ENCODE results near the gene SUSD6.
A peak's percentile ranks its signal among the peaks of the same experiment; 100 is the strongest.

The SUSD6 gene, protein sequence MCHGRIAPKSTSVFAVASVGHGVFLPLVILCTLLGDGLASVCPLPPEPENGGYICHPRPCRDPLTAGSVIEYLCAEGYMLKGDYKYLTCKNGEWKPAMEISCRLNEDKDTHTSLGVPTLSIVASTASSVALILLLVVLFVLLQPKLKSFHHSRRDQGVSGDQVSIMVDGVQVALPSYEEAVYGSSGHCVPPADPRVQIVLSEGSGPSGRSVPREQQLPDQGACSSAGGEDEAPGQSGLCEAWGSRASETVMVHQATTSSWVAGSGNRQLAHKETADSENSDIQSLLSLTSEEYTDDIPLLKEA

DNA sequence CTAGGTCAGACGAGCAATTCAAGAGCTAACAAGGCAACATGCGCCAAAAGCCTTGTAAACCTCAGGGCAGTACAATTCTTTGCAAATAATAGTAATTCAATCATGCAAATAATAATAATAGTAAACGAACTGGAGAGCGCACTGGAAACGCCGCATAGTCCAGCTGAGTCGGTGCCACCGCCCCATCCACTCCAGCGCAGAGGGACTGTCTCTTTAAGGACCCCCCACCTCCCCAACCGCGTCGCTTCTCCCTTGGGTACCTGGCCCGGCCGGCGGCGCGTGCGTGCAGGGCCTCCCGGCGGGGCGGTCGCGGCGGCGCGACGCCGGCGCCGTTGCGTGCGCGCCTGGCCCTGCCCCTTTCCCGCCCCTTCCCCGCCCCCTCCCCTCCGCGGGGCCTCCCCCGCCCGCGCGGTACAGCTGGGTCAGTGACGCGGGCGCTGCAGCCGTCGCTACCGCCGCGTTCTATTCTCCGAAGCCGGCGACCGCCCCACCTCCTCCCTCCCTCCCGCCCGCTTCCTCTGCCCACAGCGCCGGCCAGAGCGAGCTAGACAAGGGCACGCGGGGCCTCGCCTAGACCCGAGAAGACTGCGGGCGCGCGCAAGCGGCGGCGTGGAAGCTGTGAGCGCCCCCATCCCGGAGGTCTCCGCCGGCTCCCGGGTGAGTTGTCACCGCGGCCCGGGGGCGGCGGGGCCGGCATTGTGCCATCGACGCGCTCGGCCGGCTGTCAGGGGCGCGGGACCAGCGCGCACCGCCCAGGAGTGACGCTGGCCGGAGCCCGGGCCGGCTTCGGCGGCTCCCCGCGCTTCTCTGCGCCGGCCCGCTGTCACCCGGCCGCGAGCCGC lies at the start of gene SUSD6:
SUSD6 (plus strand) TSS at position 425 of the 842 bp plus-strand sequence. CDS start 46,997 bp downstream, outside the sequence.
- DNase-seq: peak; percentile 43 to 96 (median 90)

DNA sequence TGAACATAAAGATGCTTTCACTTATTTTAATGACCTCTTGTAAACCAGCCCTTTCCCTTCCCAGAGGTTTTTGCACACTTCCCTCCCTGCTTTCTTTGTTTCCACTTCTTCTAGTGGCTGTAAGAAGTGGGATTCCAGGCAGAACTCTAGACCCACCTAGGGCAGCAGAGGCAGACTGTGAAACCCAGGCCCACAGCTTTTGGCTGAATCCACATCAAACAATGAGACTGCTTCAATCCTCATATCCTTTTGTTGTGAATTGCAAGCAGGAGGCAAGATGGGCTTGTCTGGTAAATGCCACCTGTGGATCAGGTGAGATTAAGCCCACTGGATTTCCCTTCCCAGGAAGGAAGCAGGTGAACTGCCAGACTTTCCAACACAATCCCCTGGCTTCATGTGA lies 49.5 kb upstream of the SUSD6 start:
- DNase-seq: no peak

DNA sequence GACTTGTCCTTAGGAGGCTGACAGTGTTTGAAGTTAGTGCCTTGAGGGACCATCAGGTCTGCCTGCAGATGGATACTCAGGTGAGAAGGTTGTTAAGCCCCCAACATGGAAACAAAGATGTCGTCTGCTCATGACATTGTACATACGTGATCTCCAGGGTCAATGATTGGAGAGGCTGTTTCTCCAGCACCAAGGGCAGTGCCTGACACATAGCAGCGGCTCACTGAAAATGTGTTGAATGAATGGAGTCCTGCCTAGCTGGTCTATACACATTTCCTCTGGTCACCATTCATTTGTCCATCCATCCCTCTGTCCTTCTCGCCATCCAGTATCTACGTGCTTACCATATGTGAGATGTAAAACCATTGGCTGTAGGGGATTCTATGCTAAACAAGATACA lies 43.8 kb upstream of the SUSD6 start:
- DNase-seq: no peak

DNA sequence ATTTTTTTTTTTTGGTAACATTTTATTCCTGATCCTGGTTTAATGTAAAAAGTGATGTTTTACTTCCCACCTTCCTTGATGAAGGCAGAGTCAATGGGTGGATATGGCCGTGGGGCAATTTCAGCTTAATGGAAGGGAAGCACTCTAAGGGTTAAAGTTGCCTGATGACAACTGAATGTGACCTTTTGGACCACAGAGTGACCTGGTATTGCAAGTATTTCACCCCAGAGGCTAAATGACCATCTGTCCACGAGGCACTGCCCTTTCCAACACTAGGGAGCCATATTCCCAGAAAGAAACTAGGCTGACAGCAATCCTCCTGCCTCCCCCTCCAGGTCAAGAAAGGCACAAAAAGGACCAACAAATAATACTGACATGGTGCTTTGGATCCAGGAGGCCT lies 41.5 kb upstream of the SUSD6 start:
- no peak for DNase-seq

DNA sequence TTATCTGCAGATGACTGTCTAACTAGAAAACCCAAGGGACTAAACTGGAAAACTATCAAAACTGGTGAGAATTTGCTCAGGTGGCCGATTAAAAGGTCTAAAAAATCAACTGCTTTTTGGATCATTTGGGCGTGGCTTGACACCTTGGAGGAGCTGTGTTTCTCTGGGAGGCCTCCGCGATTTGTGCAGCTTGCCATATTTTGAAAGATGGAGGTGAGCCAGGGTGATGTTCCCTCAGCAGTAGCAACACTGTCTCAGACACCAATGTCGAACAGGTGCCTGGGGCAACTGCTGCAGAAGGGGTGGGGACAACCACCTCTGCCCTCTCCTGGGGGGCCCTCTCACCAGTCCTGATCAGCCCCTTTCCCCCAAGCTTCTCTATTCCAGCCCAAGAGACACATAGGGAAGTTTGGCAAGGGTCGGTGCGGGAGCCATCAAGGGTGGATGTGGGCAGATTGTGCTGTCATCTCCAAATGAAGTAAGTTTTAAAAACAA lies 40.5 kb upstream of the SUSD6 start:
- DNase-seq: no peak

DNA sequence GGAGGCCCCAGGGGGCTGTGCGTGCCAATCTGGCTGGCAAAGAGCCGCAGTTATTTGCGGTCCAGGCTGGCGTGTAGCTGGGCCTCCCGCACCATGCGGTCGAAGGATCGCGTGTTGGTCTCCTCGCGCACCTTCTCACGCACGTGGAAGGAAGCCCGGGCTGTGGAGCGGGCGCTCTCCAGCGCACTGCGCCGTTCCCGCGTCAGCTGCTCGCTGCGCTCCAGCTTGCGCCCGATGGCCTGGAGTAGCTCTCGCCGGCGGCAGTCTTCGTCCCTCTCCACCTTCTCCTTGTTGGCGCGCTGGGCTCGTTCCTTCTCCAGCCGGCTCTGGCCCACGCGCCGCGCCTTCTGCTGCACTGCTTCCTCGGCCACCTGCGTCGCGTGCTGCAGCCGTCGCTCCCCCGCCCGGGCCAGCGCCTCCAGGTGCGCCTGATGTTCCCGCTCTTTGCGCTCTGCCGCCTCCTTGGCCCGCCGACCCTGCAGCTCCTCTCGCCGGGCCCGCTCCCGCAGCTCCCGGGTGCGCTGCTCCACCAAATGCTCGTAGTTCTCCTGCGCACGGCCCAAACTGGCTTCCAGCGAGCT lies 39.9 kb upstream of the SUSD6 start:
- DNase-seq: no peak

DNA sequence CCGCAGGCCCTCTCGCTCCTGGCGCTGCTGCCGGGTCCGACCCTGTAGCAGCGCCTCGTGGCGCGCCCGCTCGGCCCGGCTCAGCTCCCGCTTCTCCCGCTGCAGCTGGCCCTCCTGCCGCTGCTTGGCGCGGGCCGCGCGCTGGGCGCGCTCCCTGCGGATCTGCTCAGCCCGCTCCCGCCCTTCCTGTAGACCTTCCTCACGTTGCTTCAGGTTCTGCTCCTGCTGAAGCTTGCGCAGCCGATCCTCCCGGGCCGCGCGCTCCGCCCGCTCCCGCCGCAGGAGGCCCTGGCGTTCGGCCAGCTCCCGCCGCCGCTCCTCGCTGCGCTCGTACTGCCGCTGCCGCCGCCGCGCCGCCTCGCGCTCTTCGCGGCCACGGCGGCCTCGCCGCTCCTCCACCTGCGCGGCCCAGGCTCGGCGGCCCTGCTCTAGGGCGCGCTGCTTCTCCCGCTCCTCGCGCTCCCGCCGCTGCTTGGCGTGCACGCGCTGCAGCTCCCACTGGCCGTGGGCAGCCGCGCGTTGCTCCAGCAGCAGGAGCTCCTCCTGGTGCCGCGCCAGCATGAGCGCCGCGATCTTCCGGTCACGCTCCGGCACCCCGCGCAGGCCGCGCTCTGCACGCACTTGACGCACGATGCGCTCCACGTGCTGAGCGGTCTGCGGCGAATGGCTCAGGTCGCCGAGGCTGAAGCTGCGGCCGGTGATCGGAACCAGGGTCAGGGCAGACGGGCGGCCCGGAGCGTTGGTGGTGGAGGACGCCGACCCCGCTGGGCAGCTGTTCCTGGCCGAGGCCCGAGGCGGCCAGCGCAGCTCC lies 39.2 kb upstream of the SUSD6 start:
- DNase-seq: no peak

DNA sequence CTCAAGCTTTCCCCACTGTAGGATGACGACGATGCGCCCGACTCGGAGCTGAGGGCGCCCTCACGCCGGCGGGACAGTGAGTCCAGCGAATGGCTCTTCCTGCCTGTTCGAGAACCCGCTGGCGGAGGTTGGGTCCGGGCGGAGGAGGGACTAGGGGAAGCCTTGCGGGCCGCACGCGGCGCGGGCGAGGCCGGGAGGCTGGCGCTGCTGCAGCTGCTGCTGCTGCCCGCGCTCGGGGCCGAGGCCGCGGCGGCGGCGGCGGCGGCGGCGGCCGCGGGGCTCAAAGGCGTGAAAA lies 38.6 kb upstream of the SUSD6 start:
- no peak for DNase-seq

DNA sequence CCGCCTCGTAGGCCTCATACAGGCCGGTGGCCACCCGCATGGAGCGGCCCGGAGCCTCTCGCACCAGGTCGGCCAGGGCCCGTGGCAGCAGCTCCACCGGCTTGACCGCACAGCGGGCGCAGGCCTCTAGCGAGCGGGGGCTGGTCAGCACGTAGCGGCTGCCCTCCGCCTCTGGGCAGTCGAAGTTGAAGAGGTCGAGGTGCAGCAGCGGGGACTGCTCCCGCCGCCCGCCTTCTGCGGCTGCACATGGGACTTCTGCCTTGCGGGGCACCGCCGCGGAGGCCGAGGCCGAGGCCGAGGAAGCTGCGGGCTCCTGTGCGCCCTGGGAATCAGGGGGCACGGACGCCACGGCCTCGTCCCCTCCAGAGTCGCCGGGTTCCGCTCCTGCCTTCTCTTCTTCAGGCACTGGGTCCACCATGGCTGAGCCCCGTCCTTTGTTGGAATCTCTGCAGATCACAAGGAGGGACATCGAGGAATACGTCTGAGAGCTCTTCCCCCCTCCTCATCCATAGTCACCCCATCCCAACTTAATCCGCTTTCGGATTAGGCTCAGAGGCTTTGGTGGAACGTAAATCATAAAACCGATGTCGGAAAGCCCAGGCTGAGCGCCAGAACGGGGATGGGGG lies 38.1 kb upstream of the SUSD6 start:
- no peak for DNase-seq

GRCh38 chr14:69573831-69574262 lies 37.5 kb upstream of the SUSD6 start:
- peak in 11 of 56 donors; percentile 9 to 60 (median 24) for DNase-seq

DNA sequence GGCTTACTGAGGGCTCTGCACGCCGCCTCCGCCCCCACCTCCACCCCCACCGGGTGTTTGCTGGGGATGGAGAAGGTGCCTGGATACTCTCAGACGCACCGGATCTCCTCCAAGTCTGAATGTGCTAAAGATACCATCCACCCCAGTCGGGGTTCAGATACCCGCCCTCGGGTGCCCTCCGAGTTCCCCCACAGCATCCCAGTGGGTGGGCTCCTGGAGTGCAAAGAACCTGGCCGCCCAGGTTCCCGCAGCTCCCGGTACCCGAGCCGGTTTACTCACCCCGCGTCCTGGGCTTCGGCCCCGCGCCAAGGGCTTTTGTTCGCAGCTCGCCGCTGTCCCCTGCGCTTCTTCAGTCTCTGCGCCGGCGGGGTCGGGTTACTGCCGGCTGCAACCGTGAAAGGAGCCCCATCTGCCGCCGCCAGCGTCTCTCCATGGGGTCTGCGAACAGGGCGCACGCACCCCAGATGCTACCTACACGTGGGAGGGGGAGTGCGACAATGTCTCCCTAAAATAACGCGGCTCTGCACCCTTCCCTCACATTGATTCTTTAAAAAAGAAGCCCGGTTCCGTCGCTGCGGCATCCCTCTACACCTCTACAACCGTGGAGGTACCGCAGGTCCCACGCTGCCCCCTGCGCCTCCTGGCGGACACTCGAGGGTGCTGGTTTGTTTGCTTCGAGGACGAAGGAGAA lies 37.0 kb upstream of the SUSD6 start, which contains the start of gene CCDC177:
CCDC177 (minus strand) TSS at position 609 of the 691 bp plus-strand sequence. CDS start 1,249 bp downstream, outside the sequence.
- peak in 30 of 56 donors; percentile 10 to 67 (median 27) for DNase-seq

- DNase-seq: no peak
Observed at GRCh38 chr14:69574954-69575295, 36.5 kb upstream of the SUSD6 start.

GRCh38 chr14:69579476-69579875 lies 31.9 kb upstream of the SUSD6 start:
- no peak for DNase-seq

- DNase-seq: peak in 4 of 56 donors; percentile 2 to 19 (median 6)
Observed at GRCh38 chr14:69580009-69580577, 31.3 kb upstream of the SUSD6 start.

DNA sequence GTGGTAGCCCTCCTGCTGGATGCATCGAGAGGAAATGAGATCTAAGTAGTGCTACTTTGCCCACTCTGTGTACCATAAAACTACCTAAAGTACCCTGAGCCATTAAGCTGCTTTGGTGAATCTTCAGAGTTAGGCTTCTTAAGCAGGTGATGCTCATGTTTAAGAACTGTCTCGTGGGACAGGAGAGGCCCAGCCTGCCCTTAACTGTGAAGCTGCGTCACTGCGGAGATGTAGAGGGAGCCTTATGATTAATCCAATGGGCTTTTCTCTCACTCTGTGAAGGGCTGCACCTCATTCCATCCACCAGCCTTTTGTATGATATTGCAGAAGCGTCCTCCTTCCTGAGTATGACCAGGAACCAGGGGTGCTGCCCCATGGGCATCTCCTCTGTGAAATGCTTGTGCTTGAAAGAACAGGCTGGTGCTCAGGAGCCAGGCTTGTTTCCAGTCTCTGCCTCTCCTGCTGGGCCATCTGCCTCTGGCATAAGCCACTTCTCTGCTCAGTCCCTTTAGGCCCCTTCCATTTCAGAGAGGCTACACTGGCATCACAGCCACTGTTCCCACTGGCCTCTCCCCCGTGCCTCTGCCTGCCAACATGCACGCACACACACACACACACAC lies 30.0 kb upstream of the SUSD6 start:
- DNase-seq: no peak

GRCh38 chr14:69582212-69582611 lies 29.2 kb upstream of the SUSD6 start:
- DNase-seq: no peak

DNA sequence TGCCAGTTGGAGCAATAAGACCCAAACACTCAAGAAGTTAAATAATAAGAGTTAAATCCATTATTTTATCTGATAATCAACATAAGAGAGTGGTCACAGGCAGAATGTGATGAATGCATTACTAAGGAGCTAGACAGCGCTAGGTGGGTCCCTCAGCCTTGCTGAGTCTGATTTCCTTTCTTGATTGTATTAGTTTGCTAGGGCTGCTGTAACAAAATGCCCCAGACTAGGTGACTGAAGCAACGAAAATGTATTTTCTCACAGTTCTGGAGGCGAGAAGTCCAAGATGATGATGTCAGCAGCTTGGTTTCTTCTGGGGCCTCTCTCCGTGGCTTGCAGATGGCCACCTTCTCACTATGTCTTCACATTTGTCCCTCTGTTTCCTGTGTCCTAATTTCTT lies 28.6 kb upstream of the SUSD6 start:
- no peak for DNase-seq

DNA sequence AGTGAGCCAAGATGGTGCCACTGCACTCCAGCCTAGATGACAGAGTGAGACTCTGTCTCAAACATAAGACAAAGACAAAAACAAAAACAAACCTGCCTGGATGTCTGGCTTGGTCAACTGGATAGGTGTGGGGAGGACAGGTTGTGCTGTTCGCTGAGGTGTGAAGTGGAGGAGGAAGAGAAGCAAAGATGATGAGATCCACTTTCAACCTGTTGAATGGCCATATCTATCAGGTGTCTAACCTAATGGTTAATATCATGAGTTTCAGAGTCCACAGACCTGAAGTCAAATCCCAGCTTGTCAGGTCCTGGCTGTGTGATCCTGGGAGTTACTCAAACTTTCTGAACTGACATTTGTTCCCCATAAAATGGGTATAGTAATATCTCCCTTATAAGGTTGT lies 27.0 kb upstream of the SUSD6 start:
- DNase-seq: no peak

GRCh38 chr14:69586404-69586803 lies 25.0 kb upstream of the SUSD6 start:
- DNase-seq: no peak

Data from amygdala (tissue), 56 donors.